Activated naive CD8-positive, alpha-beta T cell (primary cell): ENCODE measurements around the gene ZMIZ1.

Experiments
- H3K27ac Mint-ChIP-seq: one replicate; pipeline ENCODE4 v1.8.0; 2021; ENCODE audit warnings: mixed read lengths
- H3K27me3 Mint-ChIP-seq: one replicate; pipeline ENCODE4 v1.8.0; 2021; ENCODE audit warnings: mixed read lengths
- H3K36me3 Mint-ChIP-seq: one replicate; pipeline ENCODE4 v1.8.0; 2021; ENCODE audit warnings: mixed read lengths
- H3K4me1 Mint-ChIP-seq: one replicate; pipeline ENCODE4 v1.8.0; 2021; ENCODE audit warnings: low read depth, mixed read lengths
- H3K4me3 Mint-ChIP-seq: one replicate; pipeline ENCODE4 v1.8.0; 2021; ENCODE audit warnings: mild to moderate bottlenecking, mixed read lengths
- H3K9me3 Mint-ChIP-seq: one replicate; pipeline ENCODE4 v1.8.0; 2021; ENCODE audit warnings: low read depth, mixed read lengths

ZMIZ1 gene

GRCh38 chr10:79248341-79249185 lies 179.8 kb downstream of the ZMIZ1 start:
- Mint-ChIP-seq H3K4me3 (peak overlapping the region; percentile 55), H3K9me3 (no peaks in the 10 kb centered on the region), H3K36me3 (peaks cover 2% of the 10 kb centered on the region), H3K27ac (peak overlapping the region; percentile 61), H3K27me3 (no peaks in the 10 kb centered on the region), H3K4me1 (peaks cover 31% of the 10 kb centered on the region)

- H3K27me3 Mint-ChIP-seq, result no peaks in the 10 kb centered on the region
- H3K27ac Mint-ChIP-seq, result no peak overlapping the region
- peaks cover 23% of the 10 kb centered on the region for H3K4me1 Mint-ChIP-seq
- no peak overlapping the region for H3K4me3 Mint-ChIP-seq
- no peaks in the 10 kb centered on the region for H3K9me3 Mint-ChIP-seq
- H3K36me3 Mint-ChIP-seq, result peaks cover 2% of the 10 kb centered on the region
These were observed 180.7 kb downstream of the ZMIZ1 start for GRCh38 chr10:79249186-79250121.

- H3K36me3 Mint-ChIP-seq, result peaks cover 2% of the 10 kb centered on the region
- no peak overlapping the region for H3K27ac Mint-ChIP-seq
- H3K27me3 Mint-ChIP-seq, result no peaks in the 10 kb centered on the region
- H3K9me3 Mint-ChIP-seq, result no peaks in the 10 kb centered on the region
- peaks cover 15% of the 10 kb centered on the region for H3K4me1 Mint-ChIP-seq
- H3K4me3 Mint-ChIP-seq, result no peak overlapping the region
These were observed 181.5 kb downstream of the ZMIZ1 start for GRCh38 chr10:79250259-79250658.

GRCh38 chr10:79252450-79252849 lies 183.7 kb downstream of the ZMIZ1 start:
- Mint-ChIP-seq H3K36me3 (peaks cover 2% of the 10 kb centered on the region), H3K27me3 (no peaks in the 10 kb centered on the region), H3K4me3 (no peak overlapping the region), H3K9me3 (no peaks in the 10 kb centered on the region), H3K4me1 (peaks cover 11% of the 10 kb centered on the region), H3K27ac (no peak overlapping the region)

- H3K9me3 Mint-ChIP-seq, result no peaks in the 10 kb centered on the region
- no peaks in the 10 kb centered on the region for H3K27me3 Mint-ChIP-seq
- H3K36me3 Mint-ChIP-seq, result peaks cover under 1% of the 10 kb centered on the region
- no peak overlapping the region for H3K27ac Mint-ChIP-seq
- H3K4me3 Mint-ChIP-seq, result no peak overlapping the region
- peaks cover 7% of the 10 kb centered on the region for H3K4me1 Mint-ChIP-seq
These were observed 184.2 kb downstream of the ZMIZ1 start for GRCh38 chr10:79252971-79253370.

GRCh38 chr10:79253704-79254103 lies 184.9 kb downstream of the ZMIZ1 start:
- no peak overlapping the region for H3K4me3 Mint-ChIP-seq
- H3K36me3 Mint-ChIP-seq, result no peaks in the 10 kb centered on the region

GRCh38 chr10:79254333-79255006 lies 185.7 kb downstream of the ZMIZ1 start:
- no peak overlapping the region for H3K27ac Mint-ChIP-seq
- H3K27me3 Mint-ChIP-seq, result no peaks in the 10 kb centered on the region
- no peaks in the 10 kb centered on the region for H3K9me3 Mint-ChIP-seq
- H3K4me1 Mint-ChIP-seq, result peaks cover 3% of the 10 kb centered on the region
- H3K36me3 Mint-ChIP-seq, result no peaks in the 10 kb centered on the region
- no peak overlapping the region for H3K4me3 Mint-ChIP-seq

More at GRCh38 chr10:79253704-79254103, 184.9 kb downstream of the ZMIZ1 start:
- H3K9me3 Mint-ChIP-seq, result no peaks in the 10 kb centered on the region
- H3K27ac Mint-ChIP-seq, result no peak overlapping the region
- peaks cover 4% of the 10 kb centered on the region for H3K4me1 Mint-ChIP-seq
- H3K27me3 Mint-ChIP-seq, result no peaks in the 10 kb centered on the region

- Mint-ChIP-seq H3K4me3 (no peak overlapping the region), H3K27ac (no peak overlapping the region), H3K36me3 (no peaks in the 10 kb centered on the region), H3K4me1 (no peaks in the 10 kb centered on the region), H3K9me3 (no peaks in the 10 kb centered on the region), H3K27me3 (no peaks in the 10 kb centered on the region)
These were observed 186.3 kb downstream of the ZMIZ1 start for GRCh38 chr10:79255007-79255507.

GRCh38 chr10:79256264-79256806 lies 187.6 kb downstream of the ZMIZ1 start:
- Mint-ChIP-seq H3K27ac (no peak overlapping the region), H3K4me3 (no peak overlapping the region), H3K4me1 (no peaks in the 10 kb centered on the region), H3K9me3 (no peaks in the 10 kb centered on the region), H3K27me3 (no peaks in the 10 kb centered on the region), H3K36me3 (no peaks in the 10 kb centered on the region)

- H3K27me3 Mint-ChIP-seq, result no peaks in the 10 kb centered on the region
- no peaks in the 10 kb centered on the region for H3K9me3 Mint-ChIP-seq
- H3K27ac Mint-ChIP-seq, result peak overlapping the region; percentile 28
- no peaks in the 10 kb centered on the region for H3K36me3 Mint-ChIP-seq
- no peaks in the 10 kb centered on the region for H3K4me1 Mint-ChIP-seq
- H3K4me3 Mint-ChIP-seq, result no peak overlapping the region
These were observed 190.1 kb downstream of the ZMIZ1 start for GRCh38 chr10:79258894-79259293.

GRCh38 chr10:79259834-79260233 lies 191.1 kb downstream of the ZMIZ1 start:
- Mint-ChIP-seq H3K9me3 (no peaks in the 10 kb centered on the region), H3K27me3 (no peaks in the 10 kb centered on the region), H3K36me3 (no peaks in the 10 kb centered on the region), H3K4me1 (no peaks in the 10 kb centered on the region), H3K4me3 (no peak overlapping the region), H3K27ac (no peak overlapping the region)

GRCh38 chr10:79260811-79261740 lies 192.3 kb downstream of the ZMIZ1 start:
- Mint-ChIP-seq H3K27ac (no peak overlapping the region), H3K4me3 (no peak overlapping the region), H3K36me3 (no peaks in the 10 kb centered on the region), H3K9me3 (no peaks in the 10 kb centered on the region), H3K27me3 (no peaks in the 10 kb centered on the region), H3K4me1 (peaks cover 2% of the 10 kb centered on the region)

GRCh38 chr10:79262131-79262530 lies 193.4 kb downstream of the ZMIZ1 start:
- H3K9me3 Mint-ChIP-seq, result no peaks in the 10 kb centered on the region
- no peak overlapping the region for H3K4me3 Mint-ChIP-seq
- H3K27me3 Mint-ChIP-seq, result no peaks in the 10 kb centered on the region
- no peak overlapping the region for H3K27ac Mint-ChIP-seq
- no peaks in the 10 kb centered on the region for H3K36me3 Mint-ChIP-seq
- peaks cover 2% of the 10 kb centered on the region for H3K4me1 Mint-ChIP-seq
